Stimulated activated CD8-positive, alpha-beta memory T cell treated with anti-CD3 and anti-CD28 coated beads, Interleukin-2, amount 100 ng/mL, for 1 hour (primary cell): ENCODE data around the gene SORBS2.

ENCODE experiments used
- DNase-seq, 2 donors: peaks; one replicate each; pipeline ENCODE4 v3.0.0-alpha.2; 2020; ENCODE audit warnings: low read depth in 2 of 2

Gene SORBS2

DNA sequence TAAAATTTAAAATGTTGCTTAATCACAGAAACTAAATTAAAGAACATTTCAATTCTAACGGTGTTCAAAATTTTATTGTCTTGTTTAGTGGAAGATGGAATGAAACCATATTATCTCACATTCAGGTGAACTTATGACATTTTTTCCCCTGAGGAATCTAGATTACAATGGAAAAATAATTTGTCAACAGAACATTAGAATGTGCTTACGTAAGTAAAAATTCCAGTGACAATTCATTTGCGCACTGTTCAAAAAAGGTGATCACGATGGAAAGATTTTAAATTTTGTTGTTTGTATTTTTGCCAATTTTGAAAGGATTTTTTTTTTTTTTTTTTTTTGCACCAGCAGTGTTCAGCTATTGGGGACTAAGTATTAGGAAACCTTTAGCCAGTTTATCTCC, 23.3 kb upstream of the SORBS2 start:
- DNase-seq: no peak

DNA sequence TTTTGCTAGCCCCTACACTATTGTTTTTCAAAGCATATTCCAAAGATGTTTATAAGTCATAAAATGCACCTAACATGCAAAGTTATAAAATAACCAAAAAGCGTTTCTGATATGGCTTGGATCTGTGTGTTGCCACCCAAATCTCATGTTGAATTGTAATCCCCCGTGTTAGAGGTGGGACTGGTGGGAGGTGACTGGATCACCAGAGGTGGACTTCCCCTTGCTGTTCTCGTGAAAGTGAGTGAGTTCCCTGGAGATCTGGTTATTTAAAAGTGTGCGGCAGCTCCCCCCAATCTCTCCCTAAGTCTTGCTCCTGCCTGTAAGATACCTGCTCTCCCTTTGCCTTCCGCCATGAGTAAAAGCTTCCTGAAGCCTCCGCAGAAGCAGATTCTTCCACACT, 22.8 kb upstream of the SORBS2 start:
- no peak for DNase-seq

DNA sequence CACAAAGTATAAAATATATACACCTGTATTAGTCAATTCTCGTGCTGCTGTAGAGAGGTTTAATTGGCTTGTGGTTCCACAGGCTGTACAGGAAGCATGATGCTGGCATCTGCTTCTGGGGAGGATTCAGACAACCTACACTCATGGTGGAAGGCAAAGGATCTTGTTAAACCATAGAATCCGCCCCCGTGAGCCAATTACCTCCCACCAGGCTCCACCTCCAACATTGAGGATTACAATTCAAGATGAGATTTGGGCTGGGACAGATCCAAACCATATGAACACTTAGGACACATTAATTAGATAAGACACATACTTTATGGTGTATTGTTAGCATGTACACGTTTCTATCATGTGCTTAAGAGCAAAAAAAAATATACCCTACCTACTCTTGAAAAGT, 22.1 kb upstream of the SORBS2 start:
- no peak for DNase-seq

DNA sequence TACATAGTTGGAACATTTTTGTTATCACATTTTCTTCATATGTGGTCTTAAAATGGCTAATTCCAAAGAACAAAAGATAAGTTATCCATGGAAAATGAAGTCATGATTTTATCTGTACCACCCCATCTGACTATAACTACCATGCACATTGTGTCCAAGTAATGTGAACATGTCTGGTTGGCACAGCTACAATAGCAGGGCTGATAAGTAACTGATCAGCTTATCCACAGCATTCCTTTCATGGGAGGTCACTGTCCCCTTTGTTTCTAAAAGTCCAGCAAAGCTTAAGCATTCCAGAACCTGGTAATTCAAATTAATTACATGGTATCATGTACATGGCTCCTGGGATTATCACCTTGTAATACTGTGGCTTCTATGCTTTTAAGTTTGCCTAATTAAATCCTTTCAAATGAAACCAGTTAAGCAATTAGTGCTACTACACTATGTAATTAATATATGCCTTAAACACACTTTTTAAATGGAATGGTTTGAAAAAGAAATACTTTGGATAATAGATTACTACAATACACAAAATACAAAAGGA, 21.1 kb upstream of the SORBS2 start:
- no peak for DNase-seq

DNA sequence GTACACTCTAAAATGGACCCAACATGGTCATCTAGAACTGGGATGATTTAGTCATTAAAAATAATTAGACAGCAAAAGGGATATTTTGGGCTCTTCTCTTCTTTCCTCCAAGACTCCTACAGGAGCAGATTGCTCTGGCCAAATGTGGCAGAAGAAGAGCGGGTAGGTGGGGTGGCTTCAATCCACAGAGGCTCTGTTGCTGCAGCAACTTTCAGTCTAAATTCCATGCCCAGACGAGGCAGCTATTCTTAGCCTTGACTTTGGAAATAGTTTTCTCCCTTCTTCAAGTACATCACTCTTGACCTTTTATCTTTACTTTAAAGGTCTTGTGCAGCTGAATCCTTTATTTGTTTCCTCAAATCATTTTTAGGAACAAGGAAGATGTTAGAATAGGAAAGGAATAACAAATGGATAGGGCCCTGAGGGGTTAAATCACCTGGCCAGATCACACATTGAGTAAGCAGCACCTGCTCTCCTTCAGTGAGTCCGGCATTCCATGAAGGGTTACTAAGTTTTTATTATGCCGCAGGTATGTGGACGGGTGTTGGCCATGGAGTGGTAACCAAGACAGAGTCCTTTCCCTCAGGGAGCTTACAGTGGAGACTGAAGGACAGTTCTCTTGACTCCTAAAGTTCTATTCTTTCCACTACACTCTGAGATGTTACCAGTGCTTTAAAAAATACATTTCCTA, 19.3 kb upstream of the SORBS2 start:
- DNase-seq: no peak

DNA sequence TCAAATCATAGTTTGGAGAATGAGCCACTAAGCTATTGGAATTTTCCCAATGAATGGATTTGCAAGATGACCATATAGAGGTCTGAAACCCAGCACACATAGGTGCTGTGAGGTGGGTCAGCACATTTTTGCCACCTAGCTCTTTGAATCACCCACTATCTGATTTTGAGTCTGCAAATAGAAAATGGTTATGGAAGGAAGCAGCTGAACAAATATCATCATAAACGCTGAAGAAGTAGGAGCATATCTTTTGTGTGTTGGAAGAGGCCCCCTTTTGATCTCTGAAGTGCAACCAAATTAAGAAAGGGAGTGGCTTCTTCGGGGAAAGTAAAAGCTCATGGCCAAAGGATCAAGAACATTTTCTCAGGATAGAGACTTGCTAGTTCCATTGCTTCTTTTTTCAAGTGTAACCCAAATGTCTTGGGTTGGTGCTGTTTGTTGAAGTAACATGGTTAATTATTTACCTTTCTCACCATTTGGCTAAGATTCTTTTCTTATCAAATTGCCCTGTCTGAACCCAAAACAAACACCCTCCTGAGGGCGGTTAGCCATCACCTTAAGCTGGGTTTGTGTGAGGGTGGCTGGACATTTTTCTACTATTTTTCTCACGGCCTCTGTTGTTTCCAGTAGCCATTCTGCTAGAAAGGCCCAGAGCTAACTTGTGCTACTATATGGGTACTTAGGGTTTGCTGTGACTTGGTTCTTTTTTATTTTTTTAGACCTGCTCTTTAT, 18.4 kb upstream of the SORBS2 start:
- DNase-seq: no peak

DNA sequence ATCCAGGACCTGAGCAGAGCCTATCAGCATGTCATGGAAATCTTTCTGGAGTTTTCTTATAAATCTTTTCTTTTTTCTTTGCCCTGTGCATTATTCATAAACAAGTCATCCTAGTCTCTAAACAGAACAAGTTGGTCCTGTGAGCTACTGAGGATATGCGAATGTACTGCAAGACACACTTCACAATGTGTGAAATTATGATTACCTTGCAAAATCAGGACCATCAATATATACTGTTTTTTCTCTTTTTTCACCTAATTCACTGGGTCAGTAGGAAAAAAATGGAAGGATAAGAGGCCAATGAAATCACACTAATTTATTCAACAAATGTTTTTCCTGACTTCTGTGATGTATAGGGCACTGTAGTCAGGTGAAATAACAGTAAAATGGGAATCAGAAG, 14.4 kb upstream of the SORBS2 start:
- no peak for DNase-seq

DNA sequence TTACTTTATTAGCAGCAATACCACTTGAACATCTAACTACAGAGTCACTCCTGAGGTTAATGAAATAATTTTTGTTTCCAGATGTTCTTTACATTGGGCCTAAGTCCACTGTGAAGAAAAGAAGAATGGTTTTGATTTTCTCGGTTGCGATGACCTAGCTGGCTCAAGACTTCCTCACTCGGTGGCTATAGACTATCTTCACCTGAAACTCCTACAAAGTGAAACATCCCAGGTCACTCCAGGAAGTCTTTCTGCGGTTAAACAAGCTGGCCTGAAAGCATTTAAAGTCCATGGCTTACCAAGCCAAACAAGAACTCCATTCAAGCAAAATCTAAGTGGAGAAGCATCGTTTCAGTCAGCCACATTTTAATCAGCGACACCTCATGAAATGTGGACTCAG, 13.7 kb upstream of the SORBS2 start:
- no peak for DNase-seq

DNA sequence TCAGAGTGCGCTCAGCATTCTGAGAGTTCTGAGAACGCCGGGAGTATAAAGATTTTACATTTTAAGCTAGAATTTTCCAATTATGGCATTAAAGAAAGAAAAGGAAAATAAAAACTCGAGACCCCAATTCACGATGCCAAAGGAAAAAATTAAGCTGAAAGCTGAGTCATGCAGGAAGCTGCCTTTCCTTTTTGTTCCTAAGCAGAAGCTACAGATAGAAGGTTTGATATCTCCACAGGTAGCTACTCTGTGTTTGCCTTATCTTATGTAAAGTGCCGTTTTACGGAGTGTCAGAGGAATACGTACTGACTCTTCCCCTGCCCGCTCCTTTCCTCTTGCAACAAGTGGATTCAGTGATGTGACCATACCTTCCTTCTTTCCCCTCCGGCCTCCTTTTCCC, 10.8 kb upstream of the SORBS2 start:
- no peak for DNase-seq

DNA sequence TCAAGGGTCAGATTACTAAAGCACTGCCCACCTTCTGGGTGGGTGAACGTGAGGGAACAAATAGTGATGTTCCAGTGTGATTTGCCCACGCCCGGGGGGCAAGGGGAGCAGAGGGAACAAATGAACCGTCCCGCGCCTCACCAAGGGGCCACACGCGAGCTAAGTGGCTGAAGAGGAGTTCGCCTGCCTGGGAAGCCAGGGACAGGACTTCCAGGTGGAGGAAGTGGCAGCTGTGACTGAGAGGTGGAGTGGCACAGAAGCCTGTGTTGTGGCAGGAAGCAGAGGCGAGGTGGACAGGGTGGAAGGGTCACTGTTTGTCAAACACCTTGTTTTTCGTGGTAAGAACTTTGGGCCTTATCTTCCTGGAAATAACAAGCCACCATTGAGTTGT, 9.0 kb upstream of the SORBS2 start:
- DNase-seq: no peak

DNA sequence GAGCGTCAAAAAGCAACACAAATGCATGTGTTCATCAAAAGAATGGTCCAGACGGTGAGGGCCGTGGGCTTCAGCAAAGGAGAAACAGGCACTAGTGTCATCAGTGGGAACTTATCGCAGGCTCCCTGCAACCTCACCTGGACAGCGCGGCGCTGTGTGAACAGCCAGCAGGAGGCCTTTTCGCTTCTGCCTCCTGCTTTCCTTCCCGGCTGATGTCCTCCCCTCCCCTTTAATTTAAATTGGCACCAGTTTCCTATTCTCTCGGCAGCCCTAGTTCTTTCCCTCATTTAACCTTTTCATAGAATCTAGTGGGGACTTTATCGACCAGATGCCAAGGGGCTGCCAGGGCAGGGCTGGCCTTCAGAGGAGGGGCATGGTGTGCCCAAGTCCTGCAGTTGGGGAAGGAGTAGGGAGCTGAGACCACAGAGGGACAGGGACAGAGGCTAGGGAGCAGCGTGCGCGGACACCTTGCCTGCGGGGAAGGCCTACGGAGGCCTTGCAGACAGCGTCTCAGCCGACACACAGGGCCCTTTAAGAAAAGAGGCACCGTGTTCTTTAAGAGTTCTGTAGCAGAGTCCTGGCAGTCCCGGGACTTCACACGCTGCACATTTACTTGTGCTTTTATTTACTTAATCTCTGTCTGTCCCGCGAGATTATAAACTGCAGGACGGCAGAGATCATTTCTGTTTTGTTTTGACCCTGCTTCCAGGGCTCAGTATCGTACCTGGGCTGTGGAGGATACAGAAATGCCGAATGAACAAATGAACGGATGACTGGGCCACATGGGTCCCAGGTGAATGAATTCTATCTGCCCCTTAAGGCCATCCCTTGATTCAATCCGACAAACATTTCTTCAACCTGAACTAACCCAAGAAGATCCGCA, 8.4 kb upstream of the SORBS2 start:
- DNase-seq: no peak

DNA sequence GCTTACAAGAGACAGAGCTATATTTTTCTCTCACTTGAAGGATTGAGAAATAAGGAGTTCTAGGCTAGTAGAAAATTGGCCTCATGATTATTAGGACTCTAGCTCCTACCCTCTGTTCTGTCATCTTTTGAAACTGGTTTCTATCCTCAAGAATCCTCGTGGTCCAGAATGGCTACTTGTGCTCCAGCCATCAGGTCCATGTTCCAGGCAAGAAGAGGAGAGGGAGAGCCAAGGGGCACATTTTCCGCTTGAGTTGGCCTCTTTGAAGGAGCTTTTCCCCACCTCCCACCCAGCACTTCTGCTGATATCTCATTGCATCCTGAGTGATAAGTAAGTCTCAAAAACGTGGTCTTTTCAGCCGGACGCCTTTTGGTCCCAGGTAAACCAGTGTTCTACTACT, 7.2 kb upstream of the SORBS2 start:
- DNase-seq: no peak

DNA sequence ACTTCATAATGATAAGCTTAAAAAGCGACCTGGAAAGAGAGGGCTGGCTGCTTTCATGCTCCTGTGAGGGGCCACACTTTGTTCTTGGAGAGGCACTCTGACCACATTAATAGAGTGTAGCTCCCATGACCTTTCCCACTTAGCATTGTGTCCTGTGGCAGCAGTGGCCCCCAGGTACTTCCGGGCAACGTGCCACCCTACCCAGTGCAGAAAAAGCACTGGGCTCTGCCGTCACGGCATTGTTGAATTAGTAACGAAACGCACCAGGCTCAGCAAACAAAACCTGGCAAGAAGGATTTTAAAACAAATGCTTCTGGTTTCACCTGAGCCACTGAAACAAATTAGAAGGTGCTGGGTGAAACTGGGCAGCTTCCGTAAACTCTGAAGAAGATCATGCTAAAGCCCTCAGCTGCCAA, 5.4 kb upstream of the SORBS2 start:
- DNase-seq: no peak

DNA sequence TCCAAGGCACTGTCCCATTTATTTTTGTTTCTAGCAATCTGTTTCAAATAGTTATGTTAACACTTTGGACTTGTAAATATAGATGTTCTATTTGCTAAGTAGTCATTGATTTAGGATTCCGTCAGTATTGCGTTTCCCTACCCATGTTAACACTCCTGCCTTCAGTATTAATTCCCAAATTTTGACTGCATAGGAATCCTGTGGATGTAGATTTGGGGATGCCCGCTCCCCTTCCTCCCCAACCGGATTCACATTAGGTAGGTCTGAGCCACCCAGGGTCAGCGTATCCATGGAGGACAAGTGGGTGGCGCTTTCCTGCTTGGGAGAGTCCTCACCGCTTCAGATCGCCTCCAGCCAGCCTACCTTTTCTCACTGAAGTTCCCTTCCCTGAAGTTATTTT, 1.1 kb upstream of the SORBS2 start:
- no peak for DNase-seq

DNA sequence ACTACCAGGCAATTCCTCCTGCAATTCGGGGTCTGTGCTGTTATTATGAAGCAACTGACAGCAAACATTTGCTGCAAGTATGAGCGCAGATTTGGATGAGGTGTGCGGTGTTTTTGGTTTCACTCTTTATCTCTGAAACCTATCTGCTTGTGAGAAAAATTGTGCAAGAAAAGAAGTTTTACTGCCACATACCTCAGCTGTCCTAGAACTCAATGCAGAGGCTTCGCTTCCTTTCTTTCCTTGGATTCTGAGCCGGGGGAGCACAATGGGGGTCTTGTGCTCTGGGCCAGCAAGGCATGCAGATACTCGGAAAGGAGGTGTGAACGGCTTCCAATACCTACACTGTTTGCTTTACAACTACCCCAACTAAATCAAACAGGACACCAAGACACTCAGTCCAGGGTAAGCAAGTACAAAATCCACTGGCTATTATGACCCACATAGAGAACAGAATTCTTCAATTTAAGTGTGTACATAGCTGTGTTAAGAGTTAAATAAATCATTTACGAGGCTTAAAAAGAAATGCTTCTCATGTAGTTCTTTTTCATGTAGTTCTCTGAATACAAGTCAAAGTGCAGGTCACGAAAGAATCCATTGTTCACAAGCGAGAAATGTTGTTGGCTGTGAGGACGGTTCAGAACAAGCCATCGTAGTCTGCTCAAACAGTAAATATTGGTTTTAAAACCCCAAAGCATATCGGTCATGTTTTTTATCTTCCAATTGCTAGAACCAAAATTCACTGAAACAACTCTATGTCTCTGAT, 1.1 kb downstream of the SORBS2 start:
- no peak for DNase-seq

DNA sequence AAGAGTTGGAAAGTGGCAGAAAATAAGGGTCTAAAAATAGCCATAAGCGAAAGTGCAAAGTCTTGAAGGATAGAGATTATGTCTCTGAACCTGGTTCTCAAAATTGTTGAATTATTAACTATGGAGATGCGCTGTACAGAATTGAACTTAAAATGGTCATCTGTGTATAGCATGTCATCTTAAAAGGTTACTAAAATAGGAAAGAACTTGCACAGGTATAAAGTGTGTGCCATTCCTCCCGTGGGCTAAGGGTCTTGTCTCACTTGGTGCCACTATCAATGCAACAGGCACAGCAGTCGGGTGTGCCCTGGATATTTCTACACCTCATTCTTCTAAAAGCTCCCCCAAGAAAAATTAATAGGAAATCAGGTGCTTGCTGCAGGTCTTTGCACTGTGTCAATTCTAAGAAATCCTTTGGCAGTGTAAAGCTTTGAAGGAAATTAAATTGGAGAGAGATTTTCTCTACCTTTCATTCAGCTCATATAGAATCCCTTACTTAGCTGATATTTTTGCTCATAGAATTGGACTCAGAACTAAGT, 2.4 kb downstream of the SORBS2 start:
- DNase-seq: no peak

DNA sequence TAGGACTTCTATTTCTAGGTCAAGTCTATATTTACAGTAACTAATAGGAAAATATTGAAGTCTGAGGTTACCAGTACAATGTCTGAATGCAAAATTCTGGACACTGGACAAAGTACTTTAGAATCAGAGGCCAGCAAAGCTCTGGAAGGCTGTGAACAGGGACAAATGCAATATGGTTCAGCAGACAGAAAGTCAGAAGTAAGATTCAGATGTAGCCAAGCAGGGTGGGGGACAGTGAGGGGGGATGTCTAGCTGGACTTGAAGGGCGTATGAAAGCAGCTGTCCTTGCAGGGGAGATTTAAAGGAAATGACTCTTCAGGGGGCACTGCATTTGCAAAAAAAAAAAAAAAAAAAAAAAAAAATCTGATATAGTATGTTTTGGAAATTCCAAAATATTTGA, 2.9 kb downstream of the SORBS2 start:
- DNase-seq: no peak

DNA sequence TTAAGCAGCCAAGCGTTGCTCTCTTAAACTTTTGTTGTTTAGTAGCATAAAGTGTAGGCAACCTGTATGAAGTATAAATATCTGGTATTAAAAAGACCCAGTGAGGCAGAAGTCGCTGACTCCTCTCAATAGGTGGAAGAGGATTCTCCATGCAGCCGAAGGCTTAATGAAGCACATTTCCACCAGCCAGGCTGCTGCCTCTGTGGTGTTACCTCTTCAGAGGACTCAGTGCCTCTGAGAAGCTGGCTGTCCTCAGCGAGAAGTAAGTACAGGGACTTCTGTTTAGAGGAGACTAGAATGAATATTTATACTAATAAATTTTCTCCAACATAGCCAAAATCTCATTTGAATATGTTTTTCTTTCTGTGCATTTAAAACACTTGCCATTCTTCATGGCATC, 6.0 kb downstream of the SORBS2 start:
- DNase-seq: no peak

DNA sequence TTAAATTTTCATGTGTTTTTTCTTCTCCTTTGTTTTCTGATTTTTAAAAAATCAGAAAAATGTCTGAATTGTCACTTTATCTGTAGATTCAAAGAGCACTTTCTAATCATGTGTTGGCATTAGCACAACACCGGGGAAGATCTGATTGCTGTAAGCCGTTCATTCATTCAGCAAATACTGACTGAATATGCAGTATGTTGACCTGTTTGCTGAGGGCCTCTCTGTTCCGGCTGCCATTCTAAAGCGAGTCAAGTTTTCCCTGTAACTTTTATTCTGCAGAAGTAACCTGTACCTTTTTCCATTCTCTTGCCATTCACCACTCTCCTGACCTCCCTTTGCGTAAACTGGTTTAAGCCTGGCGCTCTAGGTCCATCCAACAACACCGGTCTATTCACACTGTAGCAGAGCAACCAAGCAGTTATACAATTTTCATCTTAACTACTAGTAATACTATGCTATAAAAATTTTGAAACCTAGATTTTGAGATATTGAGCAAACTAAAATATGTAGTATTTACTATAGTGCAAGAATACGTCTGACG, 6.7 kb downstream of the SORBS2 start:
- no peak for DNase-seq

DNA sequence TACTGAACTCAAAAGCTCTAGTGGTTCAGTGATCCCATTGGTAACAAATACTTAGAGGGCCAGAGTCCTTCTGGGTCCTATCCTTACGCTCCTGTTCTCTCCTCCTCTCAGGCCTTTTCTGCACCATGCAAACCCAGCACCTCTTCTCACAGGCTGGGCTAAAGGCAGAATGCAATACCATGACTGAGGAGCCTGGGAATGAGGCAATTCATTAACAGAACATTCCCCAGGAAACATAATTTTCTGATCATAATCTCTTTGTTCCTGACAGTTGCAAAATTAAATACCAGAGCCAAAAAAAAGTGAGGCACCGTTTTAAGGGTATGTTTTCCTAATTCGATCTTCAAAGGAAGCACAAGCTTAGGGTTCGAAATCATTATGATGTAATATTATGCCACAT, 9.0 kb downstream of the SORBS2 start:
- DNase-seq: no peak

DNA sequence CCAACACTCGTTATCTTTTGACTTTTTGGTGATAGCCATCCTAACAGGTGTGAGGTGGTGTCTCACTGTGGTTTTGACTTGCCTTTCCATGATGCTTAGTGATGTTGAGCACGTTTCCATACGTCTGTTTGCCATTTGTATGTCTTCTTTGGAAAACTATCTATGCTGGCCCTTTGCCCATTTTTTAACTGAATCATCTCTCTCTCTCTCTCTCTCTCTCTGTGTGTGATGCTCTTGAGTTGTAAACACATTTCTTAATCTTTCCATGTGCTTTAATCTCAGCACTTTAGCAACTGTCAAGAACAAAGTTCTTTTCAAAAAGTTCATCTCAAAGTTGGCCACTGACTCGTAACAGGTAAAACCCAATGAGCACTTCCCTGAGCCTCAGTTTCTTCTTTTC, 10.5 kb downstream of the SORBS2 start:
- no peak for DNase-seq
